ENCODE results near the gene PDP2.

Gene PDP2

DNA sequence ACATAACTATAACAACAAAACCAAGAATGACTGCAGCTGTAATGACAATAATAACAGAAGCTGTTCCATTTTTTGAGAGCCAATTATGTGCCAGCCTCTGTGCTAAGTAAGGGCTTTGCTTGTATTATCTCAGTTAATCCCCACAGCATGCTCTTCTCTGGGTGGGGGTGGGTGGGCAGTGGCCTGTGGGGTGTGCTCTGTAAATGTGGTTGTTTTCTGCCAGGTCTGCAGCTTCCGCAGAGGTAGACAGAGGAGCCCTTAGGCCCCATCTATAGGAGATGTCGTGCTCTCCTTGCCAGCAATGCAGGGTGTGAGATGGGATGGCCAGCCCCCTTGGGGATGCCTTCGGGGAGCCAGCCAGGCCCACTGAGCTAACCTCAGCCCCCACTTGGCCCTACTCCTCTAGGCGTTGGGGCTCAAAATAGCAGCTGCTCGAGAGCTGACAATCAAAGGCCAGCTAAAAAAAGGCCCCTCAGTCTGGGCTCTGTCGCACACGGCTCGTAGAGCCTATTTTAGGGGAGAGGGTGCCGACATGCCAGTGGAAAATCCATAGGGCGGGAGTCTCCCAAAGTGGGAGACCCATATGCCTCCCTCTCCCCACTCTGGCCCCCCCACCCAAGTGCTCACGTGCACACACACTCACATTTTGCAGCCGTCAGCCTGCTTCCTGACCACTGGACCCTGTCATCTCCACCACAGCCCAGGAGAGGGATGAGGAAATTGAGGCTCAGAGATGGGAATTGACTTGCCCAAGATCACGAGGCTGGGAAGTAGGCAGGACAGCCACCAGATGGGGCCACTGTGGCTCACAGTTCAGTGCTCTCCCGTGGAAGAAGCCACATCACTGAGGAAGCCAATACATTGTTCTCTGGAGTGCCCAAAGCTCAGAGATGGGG is 22.6 kb downstream of the PDP2 start:
- H3K36me3 ChIP-seq (ENCODE audit: control insufficient read depth, insufficient read depth, low read length), result no peaks in the 10 kb centered on the region
- TF ChIP-seq, protein P1, sequence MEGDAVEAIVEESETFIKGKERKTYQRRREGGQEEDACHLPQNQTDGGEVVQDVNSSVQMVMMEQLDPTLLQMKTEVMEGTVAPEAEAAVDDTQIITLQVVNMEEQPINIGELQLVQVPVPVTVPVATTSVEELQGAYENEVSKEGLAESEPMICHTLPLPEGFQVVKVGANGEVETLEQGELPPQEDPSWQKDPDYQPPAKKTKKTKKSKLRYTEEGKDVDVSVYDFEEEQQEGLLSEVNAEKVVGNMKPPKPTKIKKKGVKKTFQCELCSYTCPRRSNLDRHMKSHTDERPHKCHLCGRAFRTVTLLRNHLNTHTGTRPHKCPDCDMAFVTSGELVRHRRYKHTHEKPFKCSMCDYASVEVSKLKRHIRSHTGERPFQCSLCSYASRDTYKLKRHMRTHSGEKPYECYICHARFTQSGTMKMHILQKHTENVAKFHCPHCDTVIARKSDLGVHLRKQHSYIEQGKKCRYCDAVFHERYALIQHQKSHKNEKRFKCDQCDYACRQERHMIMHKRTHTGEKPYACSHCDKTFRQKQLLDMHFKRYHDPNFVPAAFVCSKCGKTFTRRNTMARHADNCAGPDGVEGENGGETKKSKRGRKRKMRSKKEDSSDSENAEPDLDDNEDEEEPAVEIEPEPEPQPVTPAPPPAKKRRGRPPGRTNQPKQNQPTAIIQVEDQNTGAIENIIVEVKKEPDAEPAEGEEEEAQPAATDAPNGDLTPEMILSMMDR (IDR thresholded peaks at IDR 0.05; ENCODE audit: insufficient read depth, low read length, poor library complexity, severe bottlenecking), result no peak
- no peaks in the 10 kb centered on the region; the same call in 1 of the 2 replicates for H3K27me3 ChIP-seq (replicated peaks; ENCODE audit: control insufficient read depth, insufficient read depth, low read length)
- no peak overlapping the region for H3K4me3 ChIP-seq (replicated peaks; ENCODE audit: low read depth, low read length)
- no peak for DNase-seq (ENCODE audit: extremely low read depth, insufficient read length)

DNA sequence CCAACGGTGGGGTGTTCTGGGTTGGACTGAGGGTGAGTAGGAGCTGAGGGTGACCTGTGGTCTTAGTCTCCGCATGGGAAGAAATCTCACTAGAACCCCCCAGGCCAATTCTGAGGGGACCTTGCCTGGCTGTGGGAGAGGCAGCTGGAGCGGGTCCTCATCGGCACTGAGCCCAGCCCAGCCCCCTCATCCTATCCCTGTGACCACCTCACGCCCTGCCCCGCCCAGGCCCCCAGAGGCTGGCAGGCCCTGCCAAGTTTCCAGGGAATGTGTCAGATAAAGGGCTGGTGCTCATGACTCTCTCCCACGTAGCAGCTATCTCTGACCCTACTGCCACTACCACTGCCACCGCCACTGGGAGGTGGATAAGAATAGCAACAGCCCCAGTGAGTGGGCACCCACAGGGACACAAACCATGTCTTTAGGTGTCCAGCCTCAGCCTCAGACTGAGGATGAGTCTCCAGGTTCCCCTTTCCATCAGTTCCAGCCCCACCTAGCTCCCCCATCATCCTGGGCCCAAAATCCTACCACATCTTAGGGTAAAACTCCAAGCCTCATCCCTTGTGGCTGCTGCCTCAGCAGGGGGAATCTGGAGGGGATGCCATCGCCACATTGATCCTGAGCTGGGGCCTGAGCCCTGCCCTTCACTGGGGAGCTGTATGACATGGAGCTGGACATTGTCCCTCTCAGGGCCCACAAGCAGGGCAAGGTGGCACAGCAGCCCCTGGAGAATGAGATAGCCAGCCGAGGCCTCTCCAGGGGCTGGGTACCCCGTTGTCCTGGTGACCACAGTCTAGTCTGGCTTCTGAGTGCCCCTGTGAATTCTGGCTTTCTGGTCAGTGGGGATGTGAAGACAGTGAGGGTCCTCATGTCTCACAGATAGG is 23.5 kb downstream of the PDP2 start:
- no peaks in the 10 kb centered on the region for H3K36me3 ChIP-seq (ENCODE audit: control insufficient read depth, insufficient read depth, low read length)
- TF ChIP-seq, protein P1 (IDR thresholded peaks at IDR 0.05; ENCODE audit: insufficient read depth, low read length, poor library complexity, severe bottlenecking), result no peak
- no peak overlapping the region for H3K4me3 ChIP-seq (replicated peaks; ENCODE audit: low read depth, low read length)
- no peak for DNase-seq (ENCODE audit: extremely low read depth, insufficient read length)
- H3K27me3 ChIP-seq (replicated peaks; ENCODE audit: control insufficient read depth, insufficient read depth, low read length), result no peaks in the 10 kb centered on the region; the same call in 1 of the 2 replicates

DNA sequence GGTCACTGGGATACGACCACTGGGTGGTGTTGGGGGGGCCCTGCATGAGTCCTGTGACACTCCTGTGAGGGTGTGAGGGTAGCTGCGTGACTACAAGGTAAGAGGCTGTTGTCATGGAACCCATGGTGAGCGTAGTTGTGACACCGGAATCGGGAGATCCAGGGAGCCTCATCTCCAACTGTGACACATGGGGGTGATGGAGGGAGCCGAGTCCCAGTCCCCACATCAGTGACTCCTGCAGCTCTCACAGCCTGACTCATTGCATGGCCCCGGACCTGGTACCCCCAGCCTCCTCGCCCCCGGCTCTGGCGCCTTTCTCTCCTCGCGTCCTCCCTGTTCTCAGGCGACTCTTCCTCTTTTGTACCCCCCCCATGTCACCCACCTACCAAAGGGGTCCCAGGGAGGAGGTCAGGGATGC is 24.1 kb downstream of the PDP2 start:
- Histone ChIP-seq H3K36me3 (ENCODE audit: control insufficient read depth, insufficient read depth, low read length) (no peaks in the 10 kb centered on the region), H3K4me3 (replicated peaks; ENCODE audit: low read depth, low read length) (no peak overlapping the region), H3K27me3 (replicated peaks; ENCODE audit: control insufficient read depth, insufficient read depth, low read length) (no peaks in the 10 kb centered on the region; the same call in 1 of the 2 replicates)
- DNase-seq (ENCODE audit: extremely low read depth, insufficient read length), result no peak
- TF ChIP-seq, protein P1 (IDR thresholded peaks at IDR 0.05; ENCODE audit: insufficient read depth, low read length, poor library complexity, severe bottlenecking), result no peak

DNA sequence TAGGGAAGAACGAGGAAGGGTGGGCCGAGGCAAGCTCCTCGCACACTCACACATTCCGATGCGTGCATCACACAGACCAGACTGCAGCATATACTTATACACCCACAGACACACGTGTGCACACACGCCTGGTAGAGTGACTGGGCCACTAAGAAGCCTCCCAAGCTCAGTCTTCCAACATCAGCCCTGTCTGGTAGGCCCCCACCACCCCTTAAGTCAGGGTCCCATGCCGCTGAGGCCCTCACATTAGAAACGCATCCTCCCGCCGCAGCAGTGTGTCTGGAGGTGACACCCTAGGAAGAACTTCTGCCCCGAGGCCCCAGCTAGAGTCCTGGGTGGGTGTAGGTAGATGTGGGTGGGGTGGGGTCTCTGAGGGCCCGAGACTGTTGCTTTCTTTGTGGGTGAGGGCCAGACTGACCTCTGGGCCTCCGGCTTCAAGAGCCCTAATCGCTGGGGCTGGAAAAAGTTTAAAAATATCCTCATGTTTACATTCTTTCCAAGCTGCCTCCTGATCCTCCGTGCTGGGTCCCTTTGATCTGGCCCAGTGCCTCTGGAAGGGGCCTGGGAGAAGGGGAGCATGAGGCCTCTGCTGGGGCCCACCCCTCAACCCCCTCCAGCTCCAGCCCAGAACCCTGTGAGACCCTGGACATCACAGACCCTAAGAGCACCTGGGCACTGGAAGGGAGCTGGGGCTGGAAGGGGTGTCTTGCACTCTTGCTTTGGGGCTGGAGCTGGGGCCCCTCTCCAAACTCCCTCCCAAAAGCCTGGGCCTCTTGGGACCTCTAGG is 24.7 kb downstream of the PDP2 start:
- H3K4me3 ChIP-seq (replicated peaks; ENCODE audit: low read depth, low read length), result no peak overlapping the region
- no peaks in the 10 kb centered on the region for H3K36me3 ChIP-seq (ENCODE audit: control insufficient read depth, insufficient read depth, low read length)
- TF ChIP-seq, protein P1 (IDR thresholded peaks at IDR 0.05; ENCODE audit: insufficient read depth, low read length, poor library complexity, severe bottlenecking), result no peak
- DNase-seq (ENCODE audit: extremely low read depth, insufficient read length), result no peak
- no peaks in the 10 kb centered on the region; the same call in 1 of the 2 replicates for H3K27me3 ChIP-seq (replicated peaks; ENCODE audit: control insufficient read depth, insufficient read depth, low read length)

Data from GM06990 (cell line).